NCI-H2227 (cell line): ENCODE data around the gene CACHD1.
A peak's percentile ranks its signal among the peaks of the same experiment; 100 is the strongest.

Experiments
- DNase-seq: peaks from one replicate; lab custom pipeline; 2025; ENCODE audit not compliant: unreplicated experiment; lab: John Stamatoyannopoulos, UW

Gene CACHD1

DNA sequence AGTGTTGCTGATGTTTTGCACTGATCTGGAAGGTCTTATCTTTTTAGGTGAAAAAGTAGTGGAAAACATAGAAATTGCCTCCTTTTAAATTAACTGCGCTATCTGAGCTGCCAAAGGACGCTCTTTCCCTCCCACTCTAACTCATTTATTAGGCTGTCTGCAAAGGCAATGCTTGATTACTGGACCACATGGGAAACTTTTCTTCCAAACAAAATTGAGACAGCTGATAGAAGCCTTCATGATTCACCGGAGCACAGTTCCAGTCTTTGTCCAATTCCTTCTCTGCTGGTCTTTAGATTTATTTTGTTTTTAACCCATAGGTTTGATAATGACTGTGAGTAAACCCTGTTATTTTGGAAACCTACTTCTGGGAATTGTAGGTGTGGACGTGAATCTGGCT lies 181.9 kb downstream of the CACHD1 start:
- no peak for DNase-seq

DNA sequence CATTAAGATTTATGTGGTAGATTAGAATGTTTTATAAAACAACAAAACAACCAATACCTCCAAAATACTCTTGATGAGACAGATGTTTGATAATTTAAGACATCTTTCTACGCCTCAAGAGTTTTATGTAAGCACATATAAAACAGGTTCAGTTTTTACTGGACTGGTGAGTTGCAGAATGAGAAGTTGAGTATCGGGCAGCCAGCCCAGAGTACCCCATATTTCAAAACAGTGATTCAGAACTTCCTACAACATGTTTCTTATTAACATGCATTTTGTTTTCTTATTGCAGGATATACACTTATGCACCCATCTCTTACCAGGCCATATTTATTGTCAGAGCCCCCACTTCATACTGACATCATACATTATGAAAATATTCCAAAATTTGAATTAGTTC lies 183.5 kb downstream of the CACHD1 start:
- no peak for DNase-seq

- DNase-seq: no peak
Observed at GRCh38 chr1:64654519-64655341, 184.8 kb downstream of the CACHD1 start.

DNA sequence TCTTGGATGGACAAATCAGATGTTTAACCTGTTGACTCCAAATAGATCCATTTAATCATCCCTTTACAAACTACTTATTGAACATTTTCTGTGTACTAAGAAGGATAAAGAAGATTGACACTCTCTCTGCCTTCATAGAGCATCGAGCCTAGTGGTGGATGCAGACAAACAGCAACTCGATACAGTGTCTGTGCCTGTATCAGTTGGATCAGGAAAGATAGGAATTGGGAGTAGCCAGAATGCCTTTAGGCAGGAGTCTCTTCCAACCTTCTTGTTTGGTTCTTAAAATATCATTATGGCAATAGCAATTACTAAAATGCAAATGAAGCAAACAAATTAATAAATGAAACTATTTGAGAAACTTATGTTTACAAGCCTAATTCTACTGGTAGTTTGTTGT lies 185.9 kb downstream of the CACHD1 start:
- no peak for DNase-seq

- no peak for DNase-seq
Observed at GRCh38 chr1:64659478-64660138, 189.7 kb downstream of the CACHD1 start.

DNA sequence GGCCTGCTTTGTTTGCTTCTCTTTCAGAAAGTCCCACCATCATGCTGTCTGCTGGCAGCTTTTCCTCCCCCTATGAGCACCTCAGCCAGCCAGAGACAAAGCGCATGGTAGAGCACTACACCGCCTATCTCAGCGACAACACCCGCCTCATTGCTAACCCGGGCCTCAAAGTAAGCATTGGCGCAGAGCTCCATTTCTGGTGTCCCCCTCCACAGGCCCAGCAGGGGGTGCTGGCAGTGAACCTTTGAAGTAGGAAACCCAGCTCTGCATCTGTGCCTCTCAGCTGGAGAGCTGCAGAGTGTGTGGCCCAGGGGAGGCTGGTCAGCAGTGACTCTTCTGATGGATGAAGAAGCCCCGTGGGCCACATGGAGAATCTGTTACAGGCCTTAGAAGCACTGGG lies 193.7 kb downstream of the CACHD1 start:
- DNase-seq: no peak

GRCh38 chr1:64664299-64664698 lies 194.4 kb downstream of the CACHD1 start:
- DNase-seq: no peak

DNA sequence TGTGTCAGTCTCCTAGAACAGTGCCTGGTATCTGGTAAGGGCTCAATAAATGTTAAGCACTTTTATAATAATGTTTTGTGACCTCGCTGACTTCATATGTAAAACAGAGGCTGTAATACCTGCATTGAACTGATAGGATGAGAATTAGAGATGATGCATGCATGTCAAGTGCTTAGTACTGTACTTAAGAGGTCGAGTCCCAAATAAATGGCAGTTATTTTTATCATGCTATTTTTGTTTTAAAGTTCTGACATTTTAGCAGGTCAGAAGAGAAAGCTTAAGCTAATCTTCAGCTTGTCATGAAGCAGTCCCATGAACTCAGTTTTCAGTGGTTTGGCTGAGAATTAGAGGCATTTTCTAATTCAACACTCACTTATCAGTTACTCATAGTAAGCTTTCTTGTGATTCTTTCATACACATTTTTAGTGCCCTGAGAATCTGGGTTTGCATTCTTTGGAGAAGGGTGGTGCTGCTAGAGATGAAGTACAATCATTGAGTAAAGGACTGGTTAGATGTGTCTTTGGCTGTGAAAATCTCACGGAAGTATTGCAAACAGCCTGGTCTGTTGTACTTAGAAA lies 199.3 kb downstream of the CACHD1 start:
- no peak for DNase-seq

- peak; percentile 7 for DNase-seq
Observed at GRCh38 chr1:64675718-64676345, 205.9 kb downstream of the CACHD1 start.

GRCh38 chr1:64676386-64676785 lies 206.5 kb downstream of the CACHD1 start:
- DNase-seq: no peak

- no peak for DNase-seq
Observed at GRCh38 chr1:64677532-64677931, 207.6 kb downstream of the CACHD1 start.

DNA sequence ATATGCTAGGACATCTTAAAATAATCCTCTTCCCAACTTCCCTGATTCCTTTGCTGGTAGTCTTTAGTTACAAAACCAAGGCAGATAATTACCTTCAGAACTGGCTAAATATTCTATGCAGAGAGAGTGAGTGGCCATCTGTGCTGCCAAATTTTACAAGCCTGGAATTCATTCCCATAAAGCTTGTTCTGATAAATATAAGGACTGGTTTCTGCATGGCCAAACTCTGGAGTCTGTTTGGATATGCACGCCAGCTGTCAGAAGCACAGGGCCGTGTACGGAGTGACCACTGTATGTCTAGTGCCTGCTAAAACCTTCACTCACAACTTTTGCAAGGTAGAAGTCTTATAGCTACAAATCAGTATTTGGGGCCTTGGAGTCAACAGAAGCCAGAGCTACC lies 208.4 kb downstream of the CACHD1 start:
- DNase-seq: no peak

DNA sequence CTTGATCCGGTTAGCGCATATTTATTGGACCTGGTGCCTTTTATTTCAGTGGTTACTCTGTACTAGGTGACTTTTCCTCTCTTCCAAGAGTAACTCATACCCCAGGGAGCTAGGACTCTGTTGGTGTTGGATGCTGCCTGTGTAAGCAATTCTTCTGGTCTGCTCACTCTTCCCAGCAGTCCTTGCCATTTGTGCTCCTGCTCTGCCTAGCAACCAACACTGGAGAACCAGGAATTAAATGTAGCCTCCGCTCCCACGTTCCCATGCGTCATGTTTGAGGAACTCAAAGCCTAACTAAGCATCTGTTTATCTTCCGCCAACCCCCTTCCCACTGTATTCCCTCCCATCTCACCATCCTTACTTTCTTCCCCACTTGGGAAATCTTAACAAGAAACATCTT lies 209.2 kb downstream of the CACHD1 start:
- DNase-seq: no peak

- DNase-seq: peak; percentile 26
Observed at GRCh38 chr1:64680599-64680998, 210.7 kb downstream of the CACHD1 start.

DNA sequence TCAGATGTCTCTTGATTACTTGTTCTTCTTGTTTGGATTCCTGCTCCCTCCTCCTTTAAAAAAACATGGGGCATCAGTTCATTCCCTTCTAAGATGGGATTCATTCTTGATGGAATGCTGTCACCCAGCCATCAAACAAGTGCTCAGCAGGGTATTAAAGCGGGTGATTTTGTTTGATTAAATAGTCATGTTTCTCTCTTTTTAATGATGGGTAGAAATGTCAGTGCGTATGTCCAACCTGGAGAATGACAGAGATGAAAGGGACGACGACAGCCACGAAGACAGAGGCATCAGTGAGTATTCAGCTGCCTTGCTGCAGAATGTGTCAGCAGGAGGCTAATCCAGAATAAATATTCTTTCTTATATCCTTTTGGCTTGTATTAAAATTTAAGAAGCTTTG lies 211.1 kb downstream of the CACHD1 start:
- DNase-seq: no peak

DNA sequence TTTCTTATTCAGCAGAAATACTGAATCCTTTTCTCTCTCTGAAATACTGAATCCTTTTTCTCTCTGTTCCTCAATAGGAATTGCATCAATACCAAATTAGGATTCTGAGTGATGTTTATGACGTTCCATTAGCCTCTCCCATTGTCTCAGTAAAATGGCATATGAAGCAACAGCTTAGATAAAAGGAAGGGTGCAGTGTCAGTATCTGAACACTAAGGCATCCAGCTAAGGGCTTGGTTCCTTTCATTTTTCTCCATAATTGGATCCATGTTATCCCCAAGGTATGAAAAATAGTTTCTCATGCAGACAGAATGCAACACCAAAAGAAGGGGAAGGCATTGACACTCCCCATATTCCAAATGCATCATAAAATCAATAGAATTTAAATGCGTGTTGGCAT lies 213.5 kb downstream of the CACHD1 start:
- DNase-seq: no peak

DNA sequence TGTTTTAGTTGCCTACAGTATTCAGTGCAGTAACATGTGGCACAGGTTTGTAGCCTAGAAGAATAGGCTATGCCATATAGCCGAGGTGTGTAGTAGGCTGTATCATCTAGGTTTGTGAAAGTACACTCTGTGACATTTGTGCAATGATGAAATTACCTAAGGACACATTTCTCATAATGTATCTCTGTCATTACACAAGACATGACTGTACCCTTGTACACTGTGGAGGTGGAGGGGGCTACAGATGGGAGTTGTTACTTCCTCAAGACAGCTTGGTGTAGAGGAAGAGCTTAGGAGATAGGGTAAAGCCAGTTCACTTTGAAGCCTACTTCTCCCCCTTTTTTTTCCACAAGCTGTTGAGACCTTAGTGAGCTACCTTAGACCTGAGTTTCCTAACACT lies 215.3 kb downstream of the CACHD1 start:
- no peak for DNase-seq

DNA sequence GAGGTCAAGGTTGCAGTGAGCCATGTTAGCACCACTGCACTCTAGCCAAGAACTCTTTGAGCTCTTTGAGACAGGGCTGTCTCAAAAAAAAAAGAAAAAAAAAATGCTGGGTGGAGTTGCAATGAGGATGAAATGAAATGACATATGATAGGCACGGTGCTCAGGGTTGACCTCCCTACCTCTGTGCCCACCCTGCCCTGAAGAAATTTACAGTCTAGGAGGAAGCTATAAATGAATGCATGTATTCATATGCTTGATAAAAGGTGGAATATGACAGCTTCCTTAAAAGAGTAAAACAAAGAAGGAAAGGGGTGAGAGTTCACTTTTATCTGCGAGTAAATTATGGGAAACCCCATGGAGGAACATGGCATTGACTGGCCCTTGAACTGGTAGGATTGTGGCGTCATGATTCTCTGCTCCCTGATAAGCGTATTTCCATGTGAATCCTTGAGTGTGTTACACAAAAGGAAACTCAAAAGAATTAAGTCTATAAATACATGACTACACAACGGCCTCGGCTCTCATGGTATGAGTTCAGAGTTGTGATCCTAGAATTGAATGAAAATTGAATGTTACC lies 215.9 kb downstream of the CACHD1 start:
- no peak for DNase-seq

GRCh38 chr1:64686828-64687724 lies 217.1 kb downstream of the CACHD1 start:
- peak; percentile 63 for DNase-seq

GRCh38 chr1:64687725-64688327 lies 217.9 kb downstream of the CACHD1 start:
- no peak for DNase-seq
